Effector CD4-positive, alpha-beta T cell (primary cell): ENCODE results near the gene DYNLL1.
"Not testable (repeated sequence)": the region's sequence is repeated elsewhere in the genome, so short reads cannot be mapped to it uniquely, and the experiment has no call there.

Experiments used
- DNase-seq: peaks from one replicate; pipeline ENCODE4 v3.0.0-alpha.2; 2020

Gene DYNLL1

DNA sequence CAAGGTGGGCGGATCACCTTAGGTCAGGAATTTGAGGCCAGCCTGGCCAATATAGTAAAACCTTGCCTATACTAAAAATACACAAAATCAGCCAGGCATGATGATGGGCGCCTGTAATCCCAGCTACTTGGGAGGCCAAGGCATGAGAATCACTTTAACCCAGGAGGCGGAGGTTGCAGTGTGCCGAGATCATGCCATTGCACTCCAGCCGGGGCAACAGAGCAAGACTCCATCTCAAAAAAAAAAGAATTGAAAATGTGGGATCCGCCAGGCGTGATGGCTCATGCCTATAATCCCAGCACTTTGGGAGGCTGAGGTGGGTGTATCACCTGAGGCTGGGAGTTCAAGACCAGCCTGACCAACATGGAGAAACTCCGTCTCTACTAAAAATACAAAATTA lies 23.4 kb downstream of the DYNLL1 start:
- DNase-seq = not testable (repeated sequence)

DNA sequence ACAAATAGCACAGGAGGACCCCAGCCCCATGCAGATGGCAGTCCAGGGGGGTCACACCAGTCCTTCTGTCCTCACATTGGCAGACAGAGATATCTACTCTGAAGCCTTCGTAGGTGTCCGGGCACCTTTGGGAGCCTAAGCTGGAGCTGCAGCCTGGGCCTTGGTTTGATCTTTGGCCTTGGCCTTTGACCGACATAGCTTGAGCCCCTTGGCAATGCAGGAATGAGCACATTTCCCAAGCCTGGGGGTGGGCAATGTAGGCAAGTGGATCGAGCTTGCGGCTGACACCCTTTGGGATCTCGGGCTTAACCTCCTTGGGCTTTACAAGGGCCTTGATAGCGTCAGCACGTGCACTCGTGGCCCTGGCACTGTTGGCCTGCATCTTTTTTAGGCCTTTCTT lies 26.7 kb downstream of the DYNLL1 start:
- DNase-seq = no peak

DNA sequence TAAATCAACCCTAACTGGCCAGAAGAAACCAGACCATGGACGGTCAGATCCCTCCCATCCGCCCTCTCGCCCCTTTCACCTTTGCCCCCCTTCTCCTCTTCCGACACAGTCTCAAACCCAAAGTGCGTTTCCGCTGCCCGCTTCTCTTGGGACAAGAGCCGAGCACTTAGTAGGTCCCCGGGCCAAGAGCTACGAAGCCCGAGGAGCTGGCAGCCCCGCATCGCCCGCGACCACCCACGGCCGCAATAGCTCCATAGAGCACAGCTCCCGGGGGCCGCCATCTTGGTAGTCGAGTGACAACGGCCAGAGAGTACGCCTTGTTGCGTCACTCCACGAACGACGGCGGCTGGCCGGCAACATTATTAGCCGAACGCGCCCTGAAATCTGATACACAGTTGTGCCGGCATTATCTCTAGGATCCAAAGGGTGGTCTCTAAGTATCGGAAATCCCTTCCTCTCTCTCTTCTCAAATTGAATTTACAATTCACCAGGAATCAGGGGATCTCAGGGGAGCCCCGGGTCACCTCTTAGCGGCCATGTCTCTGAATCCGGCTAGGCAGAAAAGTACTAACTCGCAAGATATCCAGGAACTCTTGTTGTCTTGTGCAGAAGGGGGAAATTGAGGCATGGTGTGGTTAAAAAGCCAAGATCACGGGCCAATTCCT lies 33.1 kb downstream of the DYNLL1 start, which contains the start of gene COQ5:
Gene COQ5 (minus strand): TSS at position 298 of the 665 bp plus-strand sequence. CDS start 17 bp downstream, at position 281.
- DNase-seq = peak; percentile 81

DNA sequence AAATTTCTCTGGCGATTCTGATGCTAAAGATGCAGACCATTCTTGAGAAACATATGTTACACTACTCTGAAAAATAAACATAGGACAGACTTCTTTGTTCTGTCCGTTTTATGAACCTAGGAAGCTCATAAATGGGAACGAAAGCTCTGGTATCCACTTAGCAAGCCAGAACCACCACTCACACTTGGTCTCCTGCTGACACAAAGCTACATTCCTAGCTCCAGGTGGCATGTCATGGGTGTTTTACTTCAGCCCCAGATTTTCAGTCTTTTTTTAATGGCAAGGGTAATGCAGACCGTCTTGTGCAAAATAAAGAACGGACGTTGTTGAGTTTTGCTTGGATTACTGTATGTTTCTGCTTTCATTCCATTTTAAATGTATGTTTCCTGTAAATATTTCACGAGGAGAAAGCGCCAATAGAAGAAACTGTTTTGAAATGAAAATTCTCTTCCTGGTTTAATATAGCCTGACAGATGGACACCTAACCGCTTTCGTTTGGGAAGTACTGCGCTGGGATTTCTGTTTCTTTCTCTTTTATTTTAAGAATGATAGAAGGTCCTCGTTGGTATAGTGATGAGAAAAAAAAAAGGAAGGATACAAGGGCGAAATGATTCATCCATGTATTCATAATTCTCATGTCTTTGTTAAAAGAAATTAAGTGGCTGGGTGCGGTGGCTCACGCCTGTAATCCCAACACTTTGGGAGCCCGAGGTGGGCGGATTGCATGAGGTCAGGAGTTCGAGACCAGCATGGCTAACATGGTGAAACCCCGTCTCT lies 33.9 kb downstream of the DYNLL1 start:
- no peak for DNase-seq

DNA sequence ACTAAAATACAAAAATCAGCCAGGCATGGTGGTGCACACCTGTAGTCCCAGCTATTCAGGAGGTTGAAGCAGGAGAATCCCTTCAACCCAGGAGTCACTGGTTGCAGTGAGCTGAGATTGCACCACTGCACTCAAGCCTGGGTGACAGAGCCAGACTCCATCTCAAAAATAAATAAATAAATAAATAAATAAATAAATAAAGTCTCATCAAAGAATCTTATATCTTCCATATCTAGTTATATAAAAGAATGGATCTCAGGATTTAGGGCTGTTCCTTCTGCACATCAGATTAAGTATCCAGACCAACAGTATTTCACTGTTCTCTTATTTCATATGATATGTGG lies 34.5 kb downstream of the DYNLL1 start:
- DNase-seq = not testable (repeated sequence)

DNA sequence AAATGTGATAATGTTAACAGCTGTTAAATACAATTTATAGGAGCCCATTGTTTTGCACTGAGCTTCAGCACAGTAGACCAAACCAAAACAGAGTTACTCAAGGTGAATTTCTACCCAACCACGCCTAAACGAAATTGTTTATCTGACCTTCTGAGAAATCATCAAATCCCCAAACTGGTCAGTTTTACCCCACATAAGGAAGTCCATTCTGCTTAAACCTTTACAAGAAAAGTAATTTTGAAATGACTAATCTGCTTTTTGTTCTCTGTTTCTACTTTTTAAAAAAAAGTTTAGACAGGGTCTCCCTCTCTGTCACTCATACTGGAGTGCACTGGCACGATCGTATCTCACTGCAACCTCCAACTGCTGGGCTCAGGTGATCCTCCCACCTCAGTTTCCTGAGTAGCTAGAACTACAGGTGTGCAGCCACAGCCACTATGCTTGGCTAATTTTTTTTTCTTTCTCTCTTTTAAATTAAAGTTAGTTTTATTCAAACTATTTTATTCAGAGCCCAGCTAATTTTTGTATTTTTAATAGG lies 36.9 kb downstream of the DYNLL1 start:
- no peak for DNase-seq

DNA sequence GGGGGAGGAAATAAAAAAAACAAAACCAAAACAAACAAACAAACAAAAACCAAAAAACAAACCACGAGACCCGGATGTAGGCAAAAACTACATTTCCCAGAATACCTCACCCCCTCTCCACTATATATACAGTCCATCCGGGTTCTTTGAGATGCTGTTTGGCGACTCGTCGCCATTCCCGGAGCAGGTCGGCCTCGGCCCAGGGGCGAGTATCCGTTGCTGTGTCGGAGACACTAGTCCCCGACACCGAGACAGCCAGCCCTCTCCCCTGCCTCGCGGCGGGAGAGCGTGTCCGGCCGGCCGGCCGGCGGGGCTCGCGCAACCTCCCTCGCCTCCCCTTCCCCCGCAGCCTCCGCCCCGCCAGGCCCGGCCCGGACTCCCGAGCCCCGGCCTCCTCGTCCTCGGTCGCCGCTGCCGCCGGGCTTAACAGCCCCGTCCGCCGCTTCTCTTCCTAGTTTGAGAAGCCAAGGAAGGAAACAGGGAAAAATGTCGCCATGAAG lies 38.3 kb downstream of the DYNLL1 start, which contains the start of gene RNF10:
Gene RNF10 (plus strand): TSS at position 154 of the 500 bp plus-strand sequence. CDS start 456 bp downstream, outside the sequence.
- DNase-seq = peak; percentile 73

DNA sequence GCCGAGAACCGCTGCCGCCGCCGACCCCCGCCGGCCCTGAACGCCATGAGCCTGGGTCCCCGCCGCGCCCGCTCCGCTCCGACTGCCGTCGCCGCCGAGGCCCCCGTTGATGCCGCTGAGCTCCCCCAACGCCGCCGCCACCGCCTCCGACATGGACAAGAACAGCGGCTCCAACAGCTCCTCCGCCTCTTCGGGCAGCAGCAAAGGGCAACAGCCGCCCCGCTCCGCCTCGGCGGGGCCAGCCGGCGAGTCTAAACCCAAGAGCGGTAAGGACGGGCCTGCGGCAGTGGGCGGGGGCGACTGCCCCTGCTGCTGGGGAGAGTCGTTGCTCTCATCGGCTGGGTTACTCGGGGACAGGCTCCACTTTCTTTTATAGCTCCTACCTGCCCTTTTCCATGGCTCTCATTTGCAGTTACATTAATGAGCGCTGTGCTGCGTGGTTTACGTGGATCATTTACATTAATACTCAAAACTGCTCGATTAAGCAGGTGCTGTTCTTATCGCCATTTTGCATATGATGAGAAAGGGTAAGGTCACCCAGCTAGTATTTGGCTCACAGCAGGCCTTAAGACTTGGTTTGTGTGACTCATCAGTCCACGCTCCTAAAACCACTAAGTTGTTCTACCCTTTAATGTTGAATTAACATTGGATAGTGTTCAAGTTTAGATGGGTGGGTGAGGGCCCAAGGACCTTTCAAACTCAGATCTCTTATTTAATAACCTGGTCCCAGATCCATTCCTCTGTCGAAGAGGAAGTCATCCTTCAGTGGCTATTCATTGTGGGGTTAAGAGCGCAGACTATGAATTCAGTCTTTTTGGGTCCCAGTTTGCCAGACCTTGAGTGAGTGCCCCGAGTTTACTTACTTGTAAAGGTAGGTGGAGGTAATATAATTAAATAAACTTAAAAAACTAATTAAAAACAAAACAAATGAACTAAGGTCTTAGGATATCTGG lies 39.1 kb downstream of the DYNLL1 start:
- DNase-seq = peak; percentile 40

DNA sequence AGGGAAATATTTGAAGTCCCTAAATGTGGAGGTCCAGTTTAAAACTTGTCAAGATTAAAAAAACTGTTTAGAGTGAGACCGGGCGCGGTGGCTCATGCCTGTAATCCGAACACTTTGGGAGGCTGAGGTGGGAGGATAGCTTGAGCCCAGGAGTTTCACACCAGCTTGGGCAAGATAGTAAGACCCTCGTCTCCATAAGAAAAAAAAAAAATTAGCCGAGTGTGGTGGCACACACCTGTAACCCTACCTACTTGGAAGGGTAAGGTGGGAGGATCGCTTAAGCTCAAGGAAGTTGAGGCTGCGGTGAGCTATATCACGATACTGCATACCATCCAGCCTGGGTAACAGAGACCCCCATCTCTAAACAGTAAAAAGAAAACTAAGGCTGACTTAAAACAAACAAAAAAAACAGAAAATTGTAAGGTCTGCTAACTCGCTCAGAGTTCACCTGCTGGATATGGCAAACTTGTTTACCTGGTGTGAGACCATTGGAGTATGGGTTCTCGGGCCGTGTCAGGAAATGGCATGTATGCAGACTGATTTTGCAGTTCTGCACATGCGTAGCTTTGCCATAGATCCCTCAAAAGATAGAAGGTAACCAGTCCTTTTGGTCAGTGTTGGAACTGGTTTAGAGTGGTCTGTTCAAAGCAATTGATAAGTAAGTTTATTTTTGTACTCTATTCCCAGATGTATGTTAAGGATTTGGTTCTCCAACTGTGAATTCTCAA lies 40.3 kb downstream of the DYNLL1 start:
- peak; percentile 24 for DNase-seq

DNA sequence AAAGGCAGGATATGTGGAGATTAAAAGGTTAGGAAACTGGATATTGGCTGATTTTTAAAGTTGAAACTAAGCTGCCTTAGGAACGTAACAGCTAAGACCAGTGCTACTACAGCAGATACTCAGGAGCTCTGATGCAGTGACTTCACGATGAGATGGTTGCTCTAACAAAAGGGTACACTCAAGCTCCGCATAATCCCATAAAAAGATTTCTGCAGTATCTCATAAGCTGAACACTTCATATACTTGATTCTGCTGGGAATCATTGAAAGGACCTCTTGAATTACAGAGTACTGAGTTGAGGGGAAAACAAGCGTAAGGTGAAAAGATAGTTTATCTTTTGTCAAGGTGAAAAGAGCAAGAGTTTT lies 41.9 kb downstream of the DYNLL1 start:
- DNase-seq = no peak

DNA sequence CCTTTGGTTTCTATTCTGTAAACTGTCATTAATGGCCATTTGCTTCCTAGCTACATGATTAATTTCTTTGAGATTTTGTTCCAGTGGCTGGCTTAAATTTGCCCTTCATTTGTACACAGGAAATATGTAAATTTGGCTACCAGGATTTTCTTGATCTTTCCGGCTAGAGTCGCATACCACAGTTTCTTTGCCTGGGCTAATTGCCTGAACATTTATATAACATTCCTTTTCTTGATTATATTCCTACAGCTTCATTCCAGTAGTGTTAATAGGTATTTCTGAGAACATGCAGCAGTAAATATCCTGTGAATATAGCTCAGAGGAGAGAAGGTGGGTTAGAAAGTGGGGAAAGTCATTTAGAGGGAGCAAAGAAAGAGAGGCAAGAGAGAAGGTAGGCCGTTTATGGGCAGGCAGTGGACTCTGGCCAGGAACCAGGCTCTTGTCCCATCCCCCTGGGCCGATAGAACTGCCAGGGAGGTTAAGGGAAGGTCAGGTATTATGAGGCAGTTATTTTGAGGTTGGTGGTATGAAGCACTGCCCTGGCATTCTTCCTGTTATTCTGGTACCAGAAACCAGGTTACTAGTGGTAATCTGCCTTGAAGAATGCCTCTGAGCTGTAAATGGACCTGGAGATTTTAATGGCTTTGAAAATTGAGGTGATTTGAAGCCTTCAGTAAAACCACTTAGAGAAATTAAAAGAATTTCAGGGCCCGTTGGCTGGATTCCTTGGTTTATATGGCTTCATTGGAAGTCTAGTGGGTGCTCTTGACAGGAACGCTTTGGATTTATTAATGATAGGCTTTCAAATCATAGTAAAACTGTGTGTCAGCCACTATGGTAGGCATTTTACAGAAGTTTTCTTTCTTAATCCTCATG lies 42.6 kb downstream of the DYNLL1 start:
- DNase-seq = no peak

DNA sequence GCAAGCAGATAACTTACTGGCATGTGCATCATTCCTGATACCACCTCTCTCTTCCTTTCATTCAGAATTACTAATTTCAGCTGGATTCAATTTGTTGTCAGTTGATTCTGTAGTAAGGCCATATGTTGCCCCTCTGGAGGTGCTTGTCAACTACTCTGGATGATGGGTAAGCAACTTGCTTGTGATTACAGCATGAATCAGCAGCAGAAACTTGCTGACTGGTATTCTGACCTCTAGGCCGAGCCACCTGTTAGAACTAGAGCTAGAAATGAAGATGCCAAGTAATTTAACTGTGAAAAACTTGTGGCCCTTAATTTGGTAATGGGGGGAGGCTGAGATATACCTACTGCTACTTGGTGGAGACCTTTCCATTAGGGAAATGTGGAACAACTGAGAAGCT lies 43.4 kb downstream of the DYNLL1 start:
- DNase-seq = no peak

DNA sequence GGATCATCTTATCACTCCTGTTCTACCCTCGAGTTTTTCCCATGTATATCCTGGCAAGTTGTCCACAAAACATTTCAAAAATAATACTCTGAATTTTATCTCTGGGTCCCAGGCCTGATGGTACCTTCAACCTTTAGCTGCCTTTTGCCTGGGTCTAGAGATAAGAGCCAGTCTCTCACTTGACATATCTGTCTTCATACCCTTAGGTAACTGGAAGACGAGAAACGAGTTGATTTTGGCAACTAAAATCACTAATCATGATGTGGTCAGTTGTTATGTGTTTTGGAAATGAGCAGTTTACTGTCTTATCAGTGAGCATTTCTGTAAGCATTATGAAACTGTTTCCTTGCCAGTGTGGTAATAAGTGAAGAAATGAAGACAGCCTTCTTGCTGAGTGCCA lies 44.5 kb downstream of the DYNLL1 start:
- DNase-seq = no peak

DNA sequence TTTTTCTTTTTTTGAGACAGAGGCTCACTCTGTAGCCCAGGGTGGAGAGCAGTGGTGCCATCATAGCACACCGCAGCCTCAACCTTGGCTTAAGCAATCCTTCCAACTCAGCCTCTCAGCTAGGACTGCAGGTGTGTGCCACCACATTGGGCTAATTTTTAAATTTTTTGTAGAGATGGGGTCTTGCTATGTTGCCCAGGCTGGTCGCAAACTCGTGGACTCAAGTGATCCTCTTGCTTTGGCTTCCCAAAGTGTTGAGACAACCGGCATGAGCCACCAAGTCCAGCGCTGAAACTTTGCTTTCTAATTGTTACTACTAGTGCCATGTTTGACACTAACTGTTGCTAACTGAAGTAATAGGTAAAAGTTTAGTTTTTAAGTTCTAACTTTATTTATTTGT lies 46.3 kb downstream of the DYNLL1 start:
- no peak for DNase-seq

DNA sequence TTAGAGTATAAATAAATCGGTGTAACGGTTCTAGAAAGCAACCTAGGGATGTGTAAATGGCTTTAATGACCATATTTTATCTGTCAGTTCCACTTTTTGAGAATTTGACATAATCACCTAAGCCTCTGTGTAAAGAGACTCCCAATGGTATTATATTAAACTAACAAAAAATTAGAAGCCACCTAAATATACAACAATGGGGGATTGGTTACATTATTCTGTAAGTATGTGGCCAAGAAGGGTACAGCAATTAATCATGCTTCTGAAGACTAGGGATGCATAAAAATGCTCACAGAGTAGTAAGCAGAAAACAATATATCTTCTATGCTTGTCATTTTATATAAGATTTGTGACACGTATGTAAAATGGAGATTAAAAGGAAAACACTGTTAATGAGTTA lies 48.8 kb downstream of the DYNLL1 start:
- DNase-seq = no peak

DNA sequence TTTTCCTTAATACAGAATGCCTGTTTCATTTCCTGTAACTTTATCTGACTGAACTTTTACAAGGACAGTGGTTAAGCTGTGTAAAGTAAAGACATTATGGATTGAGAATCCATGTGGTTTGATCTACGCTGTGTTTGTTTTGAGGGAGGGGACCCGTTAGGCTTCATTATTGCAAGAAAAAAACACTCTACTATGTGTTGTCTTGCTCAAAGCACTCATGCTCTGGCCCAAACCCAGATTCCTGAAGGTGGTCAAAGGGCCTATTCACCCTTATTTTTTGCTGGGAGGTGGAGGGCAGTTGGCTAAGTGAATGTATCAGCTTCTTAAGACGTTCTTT lies 50.1 kb downstream of the DYNLL1 start:
- DNase-seq = no peak
